GM19328 (cell line): Measurements from ENCODE around the gene ZNF778.
"Not testable (repeated sequence)": the region's sequence is repeated elsewhere in the genome, so short reads cannot be mapped to it uniquely, and the experiment has no call there.

ENCODE experiments used
- ATAC-seq: cut with Tn5 transposase; IDR thresholded peaks from one replicate; pipeline ENCODE4 v1.9.1; 2021; ENCODE audit warnings: mild to moderate bottlenecking, moderate library complexity; ENCODE audit not compliant: unreplicated experiment

ZNF778 gene

GRCh38 chr16:89179656-89180315, 37.7 kb upstream of the ZNF778 start:
- no peak for ATAC-seq

- ATAC-seq: no peak
These were observed 34.0 kb upstream of the ZNF778 start for GRCh38 chr16:89183463-89183862.

GRCh38 chr16:89183975-89184676, 33.4 kb upstream of the ZNF778 start:
- no peak for ATAC-seq

GRCh38 chr16:89184677-89184932, 32.9 kb upstream of the ZNF778 start:
- no peak for ATAC-seq

- no peak for ATAC-seq
These were observed 32.3 kb upstream of the ZNF778 start for GRCh38 chr16:89184933-89185794.

GRCh38 chr16:89185887-89186592, 31.5 kb upstream of the ZNF778 start:
- ATAC-seq: not testable (repeated sequence)

- not testable (repeated sequence) for ATAC-seq
These were observed 30.9 kb upstream of the ZNF778 start for GRCh38 chr16:89186593-89187031.

GRCh38 chr16:89187032-89187769, 30.3 kb upstream of the ZNF778 start:
- ATAC-seq: no peak

- no peak for ATAC-seq
These were observed 29.6 kb upstream of the ZNF778 start for GRCh38 chr16:89187770-89188392.

GRCh38 chr16:89188471-89189357, 28.8 kb upstream of the ZNF778 start:
- not testable (repeated sequence) for ATAC-seq

- no peak for ATAC-seq
These were observed 28.0 kb upstream of the ZNF778 start for GRCh38 chr16:89189358-89190025.

GRCh38 chr16:89190150-89190958, 27.1 kb upstream of the ZNF778 start:
- ATAC-seq: no peak

- no peak for ATAC-seq
These were observed 26.2 kb upstream of the ZNF778 start for GRCh38 chr16:89191033-89191900.

- ATAC-seq: no peak
These were observed 25.7 kb upstream of the ZNF778 start for GRCh38 chr16:89191901-89192185.

GRCh38 chr16:89192186-89192955, 25.1 kb upstream of the ZNF778 start:
- not testable (repeated sequence) for ATAC-seq

- no peak for ATAC-seq
These were observed 24.4 kb upstream of the ZNF778 start for GRCh38 chr16:89192956-89193575.
